ENCODE results near the gene SLC44A4. TPM values are rescaled to one million over a fixed set of nuclear protein-coding genes. Genes with fewer than 3 reads are reported as not detected.

Gene SLC44A4
- polyA plus RNA-seq, 1 of the 3 experiments (the other 2 are of a cell fraction), result 0.26 TPM

DNA sequence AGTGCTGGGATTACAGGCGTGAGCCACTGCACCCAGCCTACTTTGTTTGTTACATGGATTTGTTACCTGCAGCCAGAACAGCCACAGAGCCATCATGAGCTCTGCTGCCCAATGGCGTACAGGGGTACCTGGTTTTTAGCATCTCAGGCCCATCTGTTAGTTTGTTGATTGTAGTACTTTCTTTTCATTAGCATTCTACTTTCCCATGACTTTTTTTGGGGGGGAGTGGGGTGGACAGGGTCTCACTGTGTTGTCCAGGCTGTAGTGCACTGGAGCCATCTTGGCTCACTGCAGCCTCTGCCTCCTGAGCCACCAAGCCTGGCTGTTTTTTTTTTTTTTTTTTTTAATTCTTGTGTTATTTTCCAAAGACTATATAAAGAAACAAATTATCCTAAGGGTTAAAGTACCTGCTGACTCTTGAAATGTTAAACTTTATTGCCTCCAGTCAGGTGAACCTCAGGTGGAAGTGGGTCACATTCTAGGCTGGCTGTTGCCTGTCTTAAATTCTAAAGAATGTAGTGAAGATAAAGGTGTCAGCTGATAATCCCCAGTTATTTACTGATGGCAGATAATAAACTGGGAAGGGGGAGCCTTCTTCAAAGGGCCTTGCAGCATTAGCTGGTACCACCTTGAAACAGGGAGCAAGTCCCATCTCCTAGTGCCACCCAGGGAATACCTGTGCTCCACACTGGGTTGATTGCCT, 31.4 kb downstream of the SLC44A4 start:
- no peak overlapping the region for H3K4me3 ChIP-seq (ENCODE audit: low read depth in 2 of 2, low read length in 1 of 2)
- no peak overlapping the region for H3K4me2 ChIP-seq
- 91% methylated on average over 2 of the region's 2 CpGs for WGBS (ENCODE audit: low lambda C conversion rate)
- H4K20me1 ChIP-seq (ENCODE audit: insufficient read depth), result no peaks in the 10 kb centered on the region
- H3K4me1 ChIP-seq (ENCODE audit: control insufficient read depth in 1 of 2, insufficient read depth in 2 of 2, low read depth in 1 of 2, low read length in 1 of 2), result no peaks in the 10 kb centered on the region
- no peaks in the 10 kb centered on the region for H3K36me3 ChIP-seq (replicated peaks in 1 of 2; ENCODE audit: control insufficient read depth in 1 of 2, insufficient read depth in 2 of 2, low read length in 1 of 2)
- ChIA-PET CTCF (no interaction called here), POLR2A (no interaction called here)
- no peaks in the 10 kb centered on the region for H3K9me2 ChIP-seq
- H3K9ac ChIP-seq, result no peak overlapping the region
- H3K9me3 ChIP-seq, result no peaks in the 10 kb centered on the region
- no peak overlapping the region for H3K27ac ChIP-seq (ENCODE audit: low read depth in 2 of 2, low read length in 1 of 2)
- no peak for DNase-seq
- no peak overlapping the region for H2AFZ ChIP-seq (ENCODE audit: low read depth)
- no peaks in the 10 kb centered on the region for H3K27me3 ChIP-seq (ENCODE audit: insufficient read depth)
- no peaks in the 10 kb centered on the region for H3K79me2 ChIP-seq (ENCODE audit: insufficient read depth)
- H3F3A ChIP-seq (replicated peaks; ENCODE audit: insufficient read depth), result peaks cover 16% of the 10 kb centered on the region
- TF ChIP-seq SMC3 (IDR thresholded peaks at IDR 0.05; ENCODE audit: low read depth, low read length), result no peak
- TF ChIP-seq GATA2 (CRISPR knock-in tag; IDR thresholded peaks at IDR 0.05), result no peak
- no peak for TF ChIP-seq MXI1 (IDR thresholded peaks at IDR 0.05; ENCODE audit: low read depth, low read length)
- TF ChIP-seq JUND (IDR thresholded peaks at IDR 0.05), result no peak
- no peak for TF ChIP-seq FOSL2 (IDR thresholded peaks at IDR 0.05; ENCODE audit: borderline replicate concordance, low read depth)
- TF ChIP-seq GABPA (IDR thresholded peaks at IDR 0.05; ENCODE audit: low read depth), result no peak
- no peak for TF ChIP-seq EP300 (IDR thresholded peaks at IDR 0.05; ENCODE audit: borderline replicate concordance in 1 of 2, low read depth in 1 of 2, low read length in 1 of 2)

DNA sequence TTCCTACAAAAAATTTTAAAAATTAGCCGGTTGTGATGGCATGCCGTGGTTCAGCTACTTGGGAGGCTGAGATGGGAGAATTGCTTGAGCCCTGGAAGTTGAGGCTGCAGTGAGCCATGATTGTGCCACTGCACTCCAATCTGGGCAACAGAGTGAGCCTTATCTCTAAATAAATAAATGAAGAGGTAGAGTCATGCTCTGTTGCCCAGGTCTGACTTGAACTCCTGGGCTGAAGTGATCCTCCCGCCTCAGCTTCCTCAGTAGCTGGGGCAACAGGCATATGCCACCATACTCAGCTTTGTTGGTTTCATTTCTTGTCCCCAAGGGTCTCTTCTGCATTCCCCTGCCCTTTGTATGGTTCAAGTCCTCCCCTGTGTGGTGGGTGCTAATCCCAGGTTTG, 34.3 kb downstream of the SLC44A4 start:
- Histone ChIP-seq H3K9ac (no peak overlapping the region), H3K36me3 (replicated peaks in 1 of 2; ENCODE audit: control insufficient read depth in 1 of 2, insufficient read depth in 2 of 2, low read length in 1 of 2) (peaks cover 4 to 16% of the 10 kb centered on the region in 2 experiments), H2AFZ (ENCODE audit: low read depth) (no peak overlapping the region), H3K27ac (ENCODE audit: low read depth in 2 of 2, low read length in 1 of 2) (no peak overlapping the region), H3K4me1 (ENCODE audit: control insufficient read depth in 1 of 2, insufficient read depth in 2 of 2, low read depth in 1 of 2, low read length in 1 of 2) (no peaks in the 10 kb centered on the region), H3K9me2 (no peaks in the 10 kb centered on the region), H4K20me1 (ENCODE audit: insufficient read depth) (peaks cover 15% of the 10 kb centered on the region), H3K4me3 (ENCODE audit: low read depth in 2 of 2, low read length in 1 of 2) (no peak overlapping the region), H3F3A (replicated peaks; ENCODE audit: insufficient read depth) (peaks cover 39% of the 10 kb centered on the region), H3K79me2 (ENCODE audit: insufficient read depth) (no peaks in the 10 kb centered on the region), H3K27me3 (ENCODE audit: insufficient read depth) (no peaks in the 10 kb centered on the region), H3K9me3 (no peaks in the 10 kb centered on the region), H3K4me2 (no peak overlapping the region)
- no peak for DNase-seq
- ChIA-PET CTCF (interaction anchor here (1.3 kb wide), 1 partner anchor 19 kb away, joined by 3 read pairs; no protein-coding TSS in a partner anchor), POLR2A (interaction anchor here (0.6 kb wide), 1 partner anchor 105 kb away, joined by 3 read pairs; the partner anchor contains the start of gene MSH5)
- TF ChIP-seq SMC3 (IDR thresholded peaks at IDR 0.05; ENCODE audit: low read depth, low read length) (no peak), TAF1 (IDR thresholded peaks at IDR 0.05; ENCODE audit: borderline replicate concordance, low read depth, low read length) (no peak)
- TF ChIP-seq, protein P1, sequence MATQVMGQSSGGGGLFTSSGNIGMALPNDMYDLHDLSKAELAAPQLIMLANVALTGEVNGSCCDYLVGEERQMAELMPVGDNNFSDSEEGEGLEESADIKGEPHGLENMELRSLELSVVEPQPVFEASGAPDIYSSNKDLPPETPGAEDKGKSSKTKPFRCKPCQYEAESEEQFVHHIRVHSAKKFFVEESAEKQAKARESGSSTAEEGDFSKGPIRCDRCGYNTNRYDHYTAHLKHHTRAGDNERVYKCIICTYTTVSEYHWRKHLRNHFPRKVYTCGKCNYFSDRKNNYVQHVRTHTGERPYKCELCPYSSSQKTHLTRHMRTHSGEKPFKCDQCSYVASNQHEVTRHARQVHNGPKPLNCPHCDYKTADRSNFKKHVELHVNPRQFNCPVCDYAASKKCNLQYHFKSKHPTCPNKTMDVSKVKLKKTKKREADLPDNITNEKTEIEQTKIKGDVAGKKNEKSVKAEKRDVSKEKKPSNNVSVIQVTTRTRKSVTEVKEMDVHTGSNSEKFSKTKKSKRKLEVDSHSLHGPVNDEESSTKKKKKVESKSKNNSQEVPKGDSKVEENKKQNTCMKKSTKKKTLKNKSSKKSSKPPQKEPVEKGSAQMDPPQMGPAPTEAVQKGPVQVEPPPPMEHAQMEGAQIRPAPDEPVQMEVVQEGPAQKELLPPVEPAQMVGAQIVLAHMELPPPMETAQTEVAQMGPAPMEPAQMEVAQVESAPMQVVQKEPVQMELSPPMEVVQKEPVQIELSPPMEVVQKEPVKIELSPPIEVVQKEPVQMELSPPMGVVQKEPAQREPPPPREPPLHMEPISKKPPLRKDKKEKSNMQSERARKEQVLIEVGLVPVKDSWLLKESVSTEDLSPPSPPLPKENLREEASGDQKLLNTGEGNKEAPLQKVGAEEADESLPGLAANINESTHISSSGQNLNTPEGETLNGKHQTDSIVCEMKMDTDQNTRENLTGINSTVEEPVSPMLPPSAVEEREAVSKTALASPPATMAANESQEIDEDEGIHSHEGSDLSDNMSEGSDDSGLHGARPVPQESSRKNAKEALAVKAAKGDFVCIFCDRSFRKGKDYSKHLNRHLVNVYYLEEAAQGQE (IDR thresholded peaks at IDR 0.05; ENCODE audit: low read depth, low read length), result no peak
- 97% methylated on average over 3 of the region's 3 CpGs for WGBS (ENCODE audit: low lambda C conversion rate)
